GM03348 (cell line): ENCODE data around the gene MAN1A2.

Source experiments
- DNase-seq: peaks from one replicate; pipeline ENCODE4 v3.0.0; 2012; ENCODE audit warnings: low spot score

MAN1A2 gene

GRCh38 chr1:117359561-117360289 lies 7.5 kb upstream of the MAN1A2 start:
- DNase-seq = no peak

GRCh38 chr1:117362986-117363385 lies 4.3 kb upstream of the MAN1A2 start:
- DNase-seq = no peak

- DNase-seq = no peak
These were observed 3.6 kb upstream of the MAN1A2 start for GRCh38 chr1:117363571-117364048.

GRCh38 chr1:117364240-117364639 lies 3.0 kb upstream of the MAN1A2 start:
- no peak for DNase-seq

- DNase-seq = peak; percentile 17
These were observed 1.7 kb upstream of the MAN1A2 start for GRCh38 chr1:117365350-117366176.

- peak; percentile 99 for DNase-seq
These were observed 838 bp upstream of the MAN1A2 start for GRCh38 chr1:117366177-117367045.

- DNase-seq = no peak
These were observed 1.2 kb downstream of the MAN1A2 start for GRCh38 chr1:117368116-117369108.

- no peak for DNase-seq
These were observed 2.8 kb downstream of the MAN1A2 start for GRCh38 chr1:117370071-117370470.

GRCh38 chr1:117370509-117370908 lies 3.3 kb downstream of the MAN1A2 start:
- no peak for DNase-seq

GRCh38 chr1:117371441-117372151 lies 4.3 kb downstream of the MAN1A2 start:
- DNase-seq = peak; percentile 51

GRCh38 chr1:117372863-117373412 lies 5.7 kb downstream of the MAN1A2 start:
- no peak for DNase-seq

- no peak for DNase-seq
These were observed 6.7 kb downstream of the MAN1A2 start for GRCh38 chr1:117373932-117374331.

- no peak for DNase-seq
These were observed 8.1 kb downstream of the MAN1A2 start for GRCh38 chr1:117375327-117375726.

GRCh38 chr1:117387060-117387633 lies 19.9 kb downstream of the MAN1A2 start:
- DNase-seq = no peak

- no peak for DNase-seq
These were observed 21.1 kb downstream of the MAN1A2 start for GRCh38 chr1:117388328-117388727.

GRCh38 chr1:117389284-117389683 lies 22.0 kb downstream of the MAN1A2 start:
- no peak for DNase-seq

GRCh38 chr1:117389779-117390178 lies 22.5 kb downstream of the MAN1A2 start:
- no peak for DNase-seq

GRCh38 chr1:117392771-117393170 lies 25.5 kb downstream of the MAN1A2 start:
- DNase-seq = no peak

- DNase-seq = no peak
These were observed 28.8 kb downstream of the MAN1A2 start for GRCh38 chr1:117396074-117396473.

GRCh38 chr1:117396636-117397035 lies 29.4 kb downstream of the MAN1A2 start:
- DNase-seq = no peak
